H9 (cell line): ENCODE data around the gene TMEM106C. TPM values are rescaled to one million over a fixed set of nuclear protein-coding genes. Genes with fewer than 3 reads are reported as not detected.

Source experiments
- DNase-seq: peaks from one replicate; pipeline ENCODE4 v3.0.0-alpha.2; 2017
- H2AFZ ChIP-seq: one replicate; pipeline ENCODE4 v1.6.1; 2013; ENCODE audit warnings: mild to moderate bottlenecking, low read length, control low read depth, moderate library complexity
- H2AK5ac ChIP-seq: 2 replicates; pipeline ENCODE4 v1.6.1; 2013; ENCODE audit warnings: low read length, control low read depth, mixed read lengths; ENCODE audit not compliant: insufficient read length
- H2BK120ac ChIP-seq: one replicate; pipeline ENCODE4 v1.6.1; 2013; ENCODE audit warnings: low read depth, mild to moderate bottlenecking, low read length, control low read depth, inconsistent platforms; ENCODE audit not compliant: poor library complexity, severe bottlenecking
- H2BK12ac ChIP-seq: 2 replicates; pipeline ENCODE4 v1.6.1; 2013; ENCODE audit warnings: low read length, control low read depth, mixed read lengths, low read depth; ENCODE audit not compliant: insufficient read length
- H2BK15ac ChIP-seq: 2 replicates; pipeline ENCODE4 v1.6.1; 2013; ENCODE audit warnings: low read depth, low read length, control low read depth
- H2BK20ac ChIP-seq: one replicate; pipeline ENCODE4 v1.6.1; 2013; ENCODE audit warnings: low read depth, mild to moderate bottlenecking, low read length, control low read depth, inconsistent platforms; ENCODE audit not compliant: poor library complexity, severe bottlenecking
- H2BK5ac ChIP-seq: 2 replicates; pipeline ENCODE4 v1.6.1; 2013; ENCODE audit warnings: low read length, control low read depth, mixed read lengths; ENCODE audit not compliant: insufficient read length
- H3K14ac ChIP-seq: 2 replicates; pipeline ENCODE4 v1.6.1; 2013; ENCODE audit warnings: low read length, control low read depth; ENCODE audit not compliant: insufficient read depth
- H3K18ac ChIP-seq: 2 replicates; pipeline ENCODE4 v1.6.1; 2013; ENCODE audit warnings: low read depth, mild to moderate bottlenecking, mixed read lengths, low read length, control low read depth; ENCODE audit not compliant: insufficient read length
- H3K23ac ChIP-seq: 2 replicates; pipeline ENCODE4 v1.6.1; 2013; ENCODE audit warnings: low read length, control low read depth, mixed read lengths, low read depth; ENCODE audit not compliant: insufficient read length
- H3K23me2 ChIP-seq: 2 replicates; pipeline ENCODE4 v1.6.1; 2013; ENCODE audit warnings: low read depth, mild to moderate bottlenecking, mixed read lengths, low read length, control low read depth; ENCODE audit not compliant: insufficient read length, poor library complexity, severe bottlenecking
- H3K27ac ChIP-seq: 2 replicates; pipeline ENCODE4 v1.5.1; 2013; ENCODE audit warnings: low read length, control low read depth, mixed read lengths, low read depth; ENCODE audit not compliant: insufficient read length
- H3K27me3 ChIP-seq: 2 replicates; pipeline ENCODE4 v1.6.1; 2013; ENCODE audit warnings: low read length, control low read depth, inconsistent platforms; ENCODE audit not compliant: insufficient read depth
- H3K4ac ChIP-seq: 2 replicates; pipeline ENCODE4 v1.6.1; 2013; ENCODE audit warnings: low read depth, mild to moderate bottlenecking, control low read depth, inconsistent platforms, low read length, moderate library complexity
- H3K4me1 ChIP-seq: 2 replicates; pipeline ENCODE4 v1.6.1; 2013; ENCODE audit warnings: low read length, control low read depth, inconsistent platforms; ENCODE audit not compliant: insufficient read depth
- H3K4me2 ChIP-seq: 2 replicates; pipeline ENCODE4 v1.6.1; 2013; ENCODE audit warnings: low read length, control low read depth, mixed read lengths; ENCODE audit not compliant: insufficient read length, insufficient read depth
- H3K56ac ChIP-seq: 2 replicates; pipeline ENCODE4 v1.6.1; 2013; ENCODE audit warnings: low read depth, mild to moderate bottlenecking, mixed read lengths, low read length, control low read depth; ENCODE audit not compliant: insufficient read length
- H3K79me1 ChIP-seq: 2 replicates; pipeline ENCODE4 v1.6.1; 2013; ENCODE audit warnings: low read depth, mild to moderate bottlenecking, moderate library complexity, low read length, control low read depth, inconsistent platforms; ENCODE audit not compliant: insufficient read depth, poor library complexity, severe bottlenecking
- H3K79me2 ChIP-seq: 2 replicates; pipeline ENCODE4 v1.6.1; 2013; ENCODE audit warnings: low read length, control low read depth, inconsistent platforms; ENCODE audit not compliant: insufficient read depth
- H3K9ac ChIP-seq: 2 replicates; pipeline ENCODE4 v1.6.1; 2013; ENCODE audit warnings: low read length, control low read depth, mixed read lengths; ENCODE audit not compliant: insufficient read length; ENCODE audit errors: extremely low read depth
- H3K9me3 ChIP-seq: one replicate; pipeline ENCODE4 v1.6.1; 2013; ENCODE audit warnings: low read depth, low read length, inconsistent platforms; ENCODE audit not compliant: control insufficient read depth
- H3T11ph ChIP-seq: one replicate; pipeline ENCODE4 v1.6.1; 2013; ENCODE audit warnings: mild to moderate bottlenecking, low read length, control low read depth, inconsistent platforms
- H4K20me1 ChIP-seq: one replicate; pipeline ENCODE4 v1.6.1; 2013; ENCODE audit not compliant: control insufficient read depth, insufficient read length, insufficient read depth
- H4K5ac ChIP-seq: 2 replicates; pipeline ENCODE4 v1.6.1; 2013; ENCODE audit warnings: low read depth, mild to moderate bottlenecking, mixed read lengths, low read length, control low read depth; ENCODE audit not compliant: insufficient read length
- H4K8ac ChIP-seq: replicated peaks from 2 replicates; pipeline ENCODE4 v1.6.1; 2013; ENCODE audit warnings: low read length, control low read depth, mixed read lengths, low read depth; ENCODE audit not compliant: insufficient read length
- H4K91ac ChIP-seq: 2 replicates; pipeline ENCODE4 v1.6.1; 2013; ENCODE audit warnings: low read depth, mild to moderate bottlenecking, moderate library complexity, mixed read lengths, low read length, control low read depth; ENCODE audit not compliant: insufficient read length
- H3K27ac Mint-ChIP-seq, 3 experiments: 2 replicates in 2 of 3; 3 replicates in 1 of 3; pipeline ENCODE4 v1.8.0; 2020 to 2021; ENCODE audit warnings: mixed read lengths in 3 of 3, mild to moderate bottlenecking in 1 of 3, moderate library complexity in 1 of 3
- H3K27me3 Mint-ChIP-seq: 2 replicates; pipeline ENCODE4 v1.8.0; 2021; ENCODE audit warnings: low read depth, mild to moderate bottlenecking, moderate library complexity, mixed read lengths
- H3K36me3 Mint-ChIP-seq, 3 experiments: 2 replicates in 2 of 3; 3 replicates in 1 of 3; pipeline ENCODE4 v1.8.0; 2020 to 2021; ENCODE audit warnings: low read depth in 3 of 3, mixed read lengths in 3 of 3; ENCODE audit not compliant: insufficient read depth in 1 of 3
- H3K4me1 Mint-ChIP-seq, 2 experiments: 2 replicates each; pipeline ENCODE4 v1.8.0; 2020; ENCODE audit warnings: mixed read lengths in 2 of 2
- H3K4me3 Mint-ChIP-seq, 2 experiments: 2 replicates in 1 of 2; 3 replicates in 1 of 2; pipeline ENCODE4 v1.8.0; 2020 to 2021; ENCODE audit warnings: mild to moderate bottlenecking in 2 of 2, mixed read lengths in 2 of 2, moderate library complexity in 1 of 2
- H3K9me3 Mint-ChIP-seq, 2 experiments: 2 replicates in 1 of 2; 3 replicates in 1 of 2; pipeline ENCODE4 v1.8.0; 2020; ENCODE audit warnings: mild to moderate bottlenecking in 2 of 2, mixed read lengths in 2 of 2, moderate library complexity in 1 of 2
- CTCF ChIP-seq: fragments of 200-600 bp; sonication (generic); conservative IDR thresholded peaks from 3 replicates; pipeline ENCODE4 v1.8.0; 2021; ENCODE audit warnings: antibody characterized with exemption, mild to moderate bottlenecking
- WGBS: extraction: QIAGEN DNeasy Blood & Tissue Kit; methylation state at CpG from one replicate; pipeline ENCODE4 v1.1.7; 2013; ENCODE audit warnings: missing lambda C conversion rate, low lambda C conversion rate, mixed read lengths; ENCODE audit not compliant: insufficient read length; ENCODE audit errors: extremely low coverage; 5-methylcytosine and 5-hydroxymethylcytosine counted together
- total RNA-seq: library from RNA; stranded (reverse); gene quantifications from 2 replicates; pipeline ENCODE4 v1.2.1, GENCODE V29; 2021

The TMEM106C gene
- total RNA-seq, 1 experiment from 2014 or later = 43.7 TPM

DNA sequence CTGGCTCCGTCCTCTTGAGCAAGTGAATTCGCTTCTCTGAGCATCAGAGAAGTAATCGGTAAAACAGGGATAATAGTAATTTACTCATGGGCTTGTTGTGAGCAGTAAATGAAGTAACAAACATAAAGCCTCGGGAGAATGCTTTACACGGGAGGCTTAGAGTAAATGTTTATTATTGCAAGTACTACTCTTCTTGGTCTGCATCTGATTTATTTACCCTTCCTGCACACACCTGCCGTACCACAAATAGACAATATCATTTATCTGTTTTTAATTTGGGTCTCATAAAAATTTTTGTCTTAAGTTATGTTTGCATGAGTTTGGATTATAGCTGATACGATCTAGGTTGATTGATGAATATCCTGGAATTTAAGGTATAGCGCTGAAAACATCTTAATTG is 48.7 kb downstream of the TMEM106C start:
- no peak overlapping the region for H3K27ac ChIP-seq
- no peak overlapping the region for H4K8ac ChIP-seq
- H4K91ac ChIP-seq = no peak overlapping the region
- H3K4me1 Mint-ChIP-seq = 0 out of 4 replicates have a peak, but pooled peaks cover 0 to 3% of the 10 kb centered on the region in 2 experiments
- H2AK5ac ChIP-seq = no peak overlapping the region
- H3K56ac ChIP-seq = no peak overlapping the region
- no peak overlapping the region for H3K27ac Mint-ChIP-seq
- no peaks in the 10 kb centered on the region for H3K36me3 Mint-ChIP-seq
- H3K23ac ChIP-seq = no peak overlapping the region
- no peak overlapping the region for H3K4me2 ChIP-seq
- no peak overlapping the region for H2AFZ ChIP-seq
- no peak overlapping the region for H3K4me3 Mint-ChIP-seq
- no peaks in the 10 kb centered on the region for H3K79me2 ChIP-seq
- no peaks in the 10 kb centered on the region for H4K20me1 ChIP-seq
- no peak overlapping the region for H3K9ac ChIP-seq
- no peak overlapping the region for H3K14ac ChIP-seq
- no peak overlapping the region for H3T11ph ChIP-seq
- WGBS = no CpG with 5 or more reads among the region's 8 CpGs
- H3K4me1 ChIP-seq = no peaks in the 10 kb centered on the region
- H2BK20ac ChIP-seq = no peak overlapping the region
- H3K27me3 ChIP-seq = peaks cover 88% of the 10 kb centered on the region
- no peak for DNase-seq
- no peak overlapping the region for H2BK120ac ChIP-seq
- H3K27me3 Mint-ChIP-seq = peaks cover 100% of the 10 kb centered on the region
- no peak overlapping the region for H2BK12ac ChIP-seq
- no peak overlapping the region for H3K18ac ChIP-seq
- no peak overlapping the region for H3K4ac ChIP-seq
- H3K79me1 ChIP-seq = no peaks in the 10 kb centered on the region
- TF ChIP-seq CTCF = no peak
- H3K23me2 ChIP-seq = no peaks in the 10 kb centered on the region
- H2BK5ac ChIP-seq = no peak overlapping the region
- no peak overlapping the region for H4K5ac ChIP-seq
- no peaks in the 10 kb centered on the region; a peak in 3 of 5 replicates for H3K9me3 Mint-ChIP-seq
- H2BK15ac ChIP-seq = no peak overlapping the region
- H3K9me3 ChIP-seq = no peaks in the 10 kb centered on the region
